Epithelial cell of proximal tubule (primary cell): ENCODE results near the gene TMEM147. TPM values are rescaled to one million over a fixed set of nuclear protein-coding genes. Genes with fewer than 3 reads are reported as not detected.
"Not testable (repeated sequence)": the region's sequence is repeated elsewhere in the genome, so short reads cannot be mapped to it uniquely, and the experiment has no call there.

Source experiments
- DNase-seq: peaks from one replicate; pipeline ENCODE4 v3.0.0-alpha.2; 2011; ENCODE audit warnings: low read depth
- H3K4me3 ChIP-seq: 2 replicates; pipeline ENCODE4 v1.5.1; 2011; ENCODE audit warnings: low read depth, mild to moderate bottlenecking, low read length
- CTCF ChIP-seq: conservative IDR thresholded peaks from 2 replicates; pipeline ENCODE4 v1.5.1; 2012; ENCODE audit warnings: low read depth, mild to moderate bottlenecking, low read length
- total RNA-seq: library from RNA; depleted of rRNA; stranded (reverse); fragments of >200 nt; gene quantifications from 2 replicates; pipeline ENCODE4 v1.2.3, GENCODE V29; 2015

The TMEM147 gene
- total RNA-seq, 1 donor from 2014 or later = 167 TPM

- TF ChIP-seq CTCF = no peak
- H3K4me3 ChIP-seq = no peak overlapping the region
- no peak for DNase-seq
These were observed 45.4 kb downstream of the TMEM147 start for GRCh38 chr19:35590875-35591274.

GRCh38 chr19:35592226-35592625 is 46.8 kb downstream of the TMEM147 start:
- no peak overlapping the region for H3K4me3 ChIP-seq
- peak; percentile 79 for TF ChIP-seq CTCF
- DNase-seq = no peak

- DNase-seq, H3K4me3 ChIP-seq: not testable (repeated sequence)
These were observed 49.6 kb downstream of the TMEM147 start for GRCh38 chr19:35595026-35595425.

- no peak for DNase-seq
- no peak overlapping the region for H3K4me3 ChIP-seq
- no peak for TF ChIP-seq CTCF
These were observed 50.5 kb downstream of the TMEM147 start for GRCh38 chr19:35595928-35596327.

- no peak overlapping the region for H3K4me3 ChIP-seq
- no peak for TF ChIP-seq CTCF
- DNase-seq = no peak
These were observed 51.1 kb downstream of the TMEM147 start for GRCh38 chr19:35596366-35596999.

Other genes starting within 250 kb of the TMEM147 start
- gene CD22, start 216.4 kb upstream of the TMEM147 start, total RNA-seq = 0.23 and 4.8 TPM in 2 replicates
- 0.06 TPM in 1 of 2 replicates, not detected in the other for gene FFAR1, start 197.7 kb upstream of the TMEM147 start, total RNA-seq
- not detected in 2 replicates for gene FFAR3, start 187.2 kb upstream of the TMEM147 start, total RNA-seq
- not detected in 2 replicates for gene GPR42, start 174.6 kb upstream of the TMEM147 start, total RNA-seq
- not detected in 2 replicates for gene FFAR2, start 97.4 kb upstream of the TMEM147 start, total RNA-seq
- gene KRTDAP, start 55.2 kb upstream of the TMEM147 start, total RNA-seq = not detected in 2 replicates
- gene DMKN, start 32.0 kb upstream of the TMEM147 start, total RNA-seq = 195 and 200 TPM in 2 replicates
- gene SBSN, start 17.3 kb upstream of the TMEM147 start, total RNA-seq = not detected in 2 replicates
- not detected in 2 replicates for gene GAPDHS, start 12.2 kb upstream of the TMEM147 start, total RNA-seq
- not detected in 2 replicates for gene ATP4A, start 18.0 kb downstream of the TMEM147 start, total RNA-seq
- gene PMIS2, start 40.5 kb downstream of the TMEM147 start, total RNA-seq = not detected in 2 replicates
- 19.2 and 19.7 TPM in 2 replicates for gene HAUS5, start 67.1 kb downstream of the TMEM147 start, total RNA-seq
- gene RBM42, start 83.4 kb downstream of the TMEM147 start, total RNA-seq = 114 and 116 TPM in 2 replicates
- 0.35 TPM in 1 of 2 replicates, not detected in the other for gene ETV2, start 96.1 kb downstream of the TMEM147 start, total RNA-seq
- 496 and 575 TPM in 2 replicates for gene COX6B1, start 102.7 kb downstream of the TMEM147 start, total RNA-seq
- gene UPK1A, start 120.9 kb downstream of the TMEM147 start, total RNA-seq = not detected in 2 replicates
- not detected in 2 replicates for gene ZBTB32, start 158.9 kb downstream of the TMEM147 start, total RNA-seq
- gene KMT2B, start 172.4 kb downstream of the TMEM147 start, total RNA-seq = 7.4 and 20.2 TPM in 2 replicates
- gene IGFLR1, start 196.8 kb downstream of the TMEM147 start, total RNA-seq = 7.9 and 15.3 TPM in 2 replicates
- gene U2AF1L4, start 199.8 kb downstream of the TMEM147 start, total RNA-seq = 5.9 and 6.5 TPM in 2 replicates
- gene PSENEN, start 200.0 kb downstream of the TMEM147 start, total RNA-seq = 49.6 and 63.7 TPM in 2 replicates
- 12.7 and 18.9 TPM in 2 replicates for gene LIN37, start 202.9 kb downstream of the TMEM147 start, total RNA-seq
- 0.14 and 2.0 TPM in 2 replicates for gene HSPB6, start 211.4 kb downstream of the TMEM147 start, total RNA-seq
- gene PROSER3, start 212.6 kb downstream of the TMEM147 start, total RNA-seq = 14.3 and 14.7 TPM in 2 replicates
- 2.6 and 13.3 TPM in 2 replicates for gene ARHGAP33, start 229.9 kb downstream of the TMEM147 start, total RNA-seq